Ishikawa (cell line): ENCODE data around the gene TRPV3.

Experiments
- CEBPB ChIP-seq: IDR thresholded peaks from 2 replicates; pipeline ENCODE4 v1.6.1; 2012
- CREB1 ChIP-seq: IDR thresholded peaks from 2 replicates; pipeline ENCODE4 v1.6.1; 2012; ENCODE audit warnings: low read depth
- EGR1 ChIP-seq: IDR thresholded peaks from 2 replicates; pipeline ENCODE4 v1.6.1; 2012
- EP300 ChIP-seq: IDR thresholded peaks from 2 replicates; pipeline ENCODE4 v1.6.1; 2012; ENCODE audit warnings: borderline replicate concordance
- FOXM1 ChIP-seq: IDR thresholded peaks from 2 replicates; pipeline ENCODE4 v1.6.1; 2012; ENCODE audit warnings: low read depth, borderline replicate concordance
- MAX ChIP-seq: IDR thresholded peaks from 2 replicates; pipeline ENCODE4 v1.6.1; 2012
- NFIC ChIP-seq: IDR thresholded peaks from 2 replicates; pipeline ENCODE4 v1.6.1; 2012
- RAD21 ChIP-seq: IDR thresholded peaks from 2 replicates; pipeline ENCODE4 v1.6.1; 2012; ENCODE audit warnings: low read depth
- REST ChIP-seq: IDR thresholded peaks from 2 replicates; pipeline ENCODE4 v1.6.1; 2012; ENCODE audit warnings: low read depth, mild to moderate bottlenecking
- TAF1 ChIP-seq: IDR thresholded peaks from 2 replicates; pipeline ENCODE4 v1.6.1; 2012; ENCODE audit warnings: low read depth, mild to moderate bottlenecking
- TCF12 ChIP-seq: IDR thresholded peaks from 2 replicates; pipeline ENCODE4 v1.6.1; 2012; ENCODE audit warnings: low read depth
- TEAD4 ChIP-seq: IDR thresholded peaks from 2 replicates; pipeline ENCODE4 v1.6.1; 2012
- USF1 ChIP-seq: IDR thresholded peaks from 2 replicates; pipeline ENCODE4 v1.6.1; 2012
- YY1 ChIP-seq: IDR thresholded peaks from 2 replicates; pipeline ENCODE4 v1.6.1; 2012; ENCODE audit warnings: low read depth
- ZBTB7A ChIP-seq: IDR thresholded peaks from 2 replicates; pipeline ENCODE4 v1.6.1; 2012; ENCODE audit warnings: low read depth

The TRPV3 gene

GRCh38 chr17:3556916-3557767 lies 470 bp downstream of the TRPV3 start:
- no peak for TF ChIP-seq TEAD4
- TF ChIP-seq REST: no peak
- TF ChIP-seq CREB1: no peak
- TF ChIP-seq YY1: no peak
- no peak for TF ChIP-seq FOXM1
- TF ChIP-seq EP300: no peak
- TF ChIP-seq EGR1: no peak
- TF ChIP-seq RAD21: no peak

GRCh38 chr17:3556239-3556915 lies 1.2 kb downstream of the TRPV3 start:
- TF ChIP-seq FOXM1: no peak
- no peak for TF ChIP-seq YY1
- TF ChIP-seq MAX: no peak
- TF ChIP-seq EP300: no peak
- TF ChIP-seq EGR1: no peak
- TF ChIP-seq TCF12: no peak
- no peak for TF ChIP-seq USF1
- no peak for TF ChIP-seq REST
- TF ChIP-seq NFIC: no peak
- no peak for TF ChIP-seq ZBTB7A
- no peak for TF ChIP-seq CREB1
- TF ChIP-seq TEAD4: no peak
- no peak for TF ChIP-seq RAD21

- TF ChIP-seq MAX (no peak), TCF12 (no peak), USF1 (no peak), FOXM1 (no peak), YY1 (no peak), EP300 (no peak), TAF1 (no peak), NFIC (no peak), EGR1 (no peak), ZBTB7A (no peak), CREB1 (no peak), REST (no peak), CEBPB (no peak), TEAD4 (no peak), RAD21 (no peak)
Observed at GRCh38 chr17:3555189-3555796, 2.3 kb downstream of the TRPV3 start.
